Common myeloid progenitor, CD34-positive (primary cell): ENCODE measurements around the gene HIVEP2.
A peak's percentile ranks its signal among the peaks of the same experiment; 100 is the strongest.

Experiments
- CTCF ChIA-PET: fragments of 350-600 bp; sonication (Branson Sonifier 250); formaldehyde crosslinking; loops from one replicate; lab custom pipeline; 2021; ENCODE audit warnings: antibody characterized with exemption; lab: Charles Lee
- POLR2A ChIA-PET: fragments of 350-600 bp; sonication (Branson Sonifier 250); formaldehyde crosslinking; loops from one replicate; lab custom pipeline; 2021; ENCODE audit warnings: antibody characterized with exemption; lab: Charles Lee
- DNase-seq, 3 donors: peaks; one replicate each; pipeline versions ENCODE4 v3.0.0 to v3.0.0-alpha.2; 2013
- H3K27ac ChIP-seq, 2 experiments: 1 replicate in 1 of 2; 2 replicates in 1 of 2; pipeline ENCODE4 v1.7.0; 2013; ENCODE audit warnings: inconsistent platforms in 2 of 2, low read length in 2 of 2, mild to moderate bottlenecking in 2 of 2, low read depth in 1 of 2, moderate library complexity in 1 of 2; ENCODE audit not compliant: severe bottlenecking in 2 of 2, insufficient read depth in 1 of 2, poor library complexity in 1 of 2
- H3K27me3 ChIP-seq, 5 experiments: replicated peaks in 2 of 5; 1 replicate in 3 of 5; 2 replicates in 2 of 5; pipeline versions ENCODE4 v1.6.1 to v1.7.0; 2013; ENCODE audit warnings: low read length in 4 of 5, mild to moderate bottlenecking in 2 of 5, moderate library complexity in 2 of 5, inconsistent platforms in 1 of 5; ENCODE audit not compliant: insufficient read depth in 5 of 5, control insufficient read depth in 4 of 5
- H3K36me3 ChIP-seq, 4 experiments: 1 replicate in 2 of 4; 2 replicates in 2 of 4; pipeline versions ENCODE4 v1.6.1 to v1.7.0; 2013; ENCODE audit warnings: low read length in 3 of 4, control low read depth in 1 of 4, mild to moderate bottlenecking in 1 of 4; ENCODE audit not compliant: control insufficient read depth in 4 of 4, insufficient read depth in 4 of 4
- H3K4me1 ChIP-seq, 4 experiments: 1 replicate in 3 of 4; 2 replicates in 1 of 4; pipeline versions ENCODE4 v1.6.1 to v1.7.1; 2013; ENCODE audit warnings: low read length in 3 of 4, mild to moderate bottlenecking in 3 of 4, control low read depth in 1 of 4, inconsistent platforms in 1 of 4, moderate library complexity in 1 of 4; ENCODE audit not compliant: control insufficient read depth in 4 of 4, insufficient read depth in 4 of 4; ENCODE audit errors: control extremely low read depth in 1 of 4
- H3K4me3 ChIP-seq, 7 experiments: 1 replicate in 4 of 7; 2 replicates in 3 of 7; pipeline versions ENCODE4 v1.5.1 to v1.7.0; 2013; ENCODE audit warnings: mild to moderate bottlenecking in 7 of 7, low read length in 6 of 7, moderate library complexity in 6 of 7, inconsistent platforms in 2 of 7, low read depth in 2 of 7, control low read depth in 1 of 7; ENCODE audit not compliant: insufficient read depth in 4 of 7, control insufficient read depth in 1 of 7; ENCODE audit errors: extremely low read depth in 1 of 7
- H3K9me3 ChIP-seq, 5 experiments: 1 replicate in 4 of 5; 2 replicates in 1 of 5; pipeline versions ENCODE4 v1.6.1 to v1.7.1; 2013; ENCODE audit warnings: low read length in 4 of 5, mild to moderate bottlenecking in 2 of 5, inconsistent platforms in 1 of 5, low read depth in 1 of 5, moderate library complexity in 1 of 5; ENCODE audit not compliant: control insufficient read depth in 4 of 5, insufficient read depth in 2 of 5; ENCODE audit errors: control extremely low read depth in 1 of 5
- WGBS: methylation state at CpG from one replicate; pipeline ENCODE4 v1.1.5; 2013; ENCODE audit not compliant: insufficient coverage; 5-methylcytosine and 5-hydroxymethylcytosine counted together

HIVEP2 gene

DNA sequence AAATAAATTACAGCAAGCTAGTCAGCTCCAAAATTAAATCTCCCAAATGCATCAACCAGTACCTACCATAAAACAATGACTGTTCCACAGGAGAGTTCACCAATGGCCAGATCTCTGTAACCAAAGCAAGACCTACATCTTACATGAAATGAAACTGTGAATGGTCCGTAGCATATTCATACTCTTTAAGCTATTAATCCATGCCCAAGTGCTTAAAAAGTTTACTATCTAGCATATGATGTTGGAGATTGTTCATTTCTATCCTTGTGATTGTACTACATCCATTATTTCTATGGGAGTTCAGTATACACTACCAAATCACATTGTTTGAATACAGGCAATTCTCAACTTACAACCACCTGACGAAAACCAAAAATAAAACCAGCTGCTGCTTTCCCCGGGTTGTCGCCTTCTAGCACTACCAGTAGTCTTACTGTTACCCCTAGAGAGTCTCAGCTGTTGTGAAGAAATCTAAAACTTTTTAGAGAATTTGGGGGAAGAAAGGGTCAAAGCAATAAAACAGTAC, 38.0 kb downstream of the HIVEP2 start:
- Histone ChIP-seq H3K9me3 (no peaks in the 10 kb centered on the region), H3K4me1 (peaks cover 9 to 23% (median 19%) of the 10 kb centered on the region in 4 experiments), H3K4me3 (no peak overlapping the region), H3K36me3 (no peaks in the 10 kb centered on the region), H3K27me3 (no peaks in the 10 kb centered on the region), H3K27ac (no peak overlapping the region)
- ChIA-PET POLR2A (interaction anchor here (1.2 kb wide), 1 partner anchor 20 kb away, joined by 3 read pairs; no protein-coding TSS in a partner anchor), CTCF (interaction anchor here (1.0 to 2.4 kb wide), 8 partner anchors 14 to 214 kb away, joined by 3 to 7 read pairs (median 3); no protein-coding TSS in a partner anchor)
- no CpG with 5 or more reads among the region's 4 CpGs for WGBS
- no peak for DNase-seq

DNA sequence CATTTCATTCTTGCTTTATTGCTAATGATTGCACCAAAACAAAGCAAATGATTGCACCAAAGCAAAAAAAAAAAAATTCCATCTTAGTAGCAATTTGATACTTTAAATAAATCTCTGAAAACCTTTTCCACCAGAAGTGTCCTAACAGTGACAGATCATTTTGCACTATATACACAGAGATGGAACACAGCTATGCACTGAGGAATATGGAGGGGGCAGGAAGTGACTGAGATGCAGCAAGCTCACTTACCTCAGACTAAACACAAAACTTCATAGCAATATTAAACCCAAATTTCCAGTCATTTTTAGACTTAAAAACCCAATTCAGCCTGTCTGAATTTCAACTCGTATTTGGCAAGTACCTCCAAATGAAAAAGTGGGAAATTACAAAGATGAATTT, 41.2 kb downstream of the HIVEP2 start:
- no peak overlapping the region for H3K27ac ChIP-seq
- H3K4me1 ChIP-seq, result peaks cover 9 to 26% (median 21%) of the 10 kb centered on the region in 4 experiments
- H3K36me3 ChIP-seq, result peaks cover 0 to 5% (median 0%) of the 10 kb centered on the region in 4 experiments
- ChIA-PET POLR2A (interaction anchor here (0.7 kb wide), 1 partner anchor 23 kb away, joined by 3 read pairs; no protein-coding TSS in a partner anchor), CTCF (interaction anchor here (0.6 to 1.5 kb wide), 2 partner anchors 45 to 123 kb away, joined by 3 read pairs; no protein-coding TSS in a partner anchor)
- peak in 2 of 3 donors; percentile 15 to 34 for DNase-seq
- H3K27me3 ChIP-seq, result no peaks in the 10 kb centered on the region
- no peak overlapping the region for H3K4me3 ChIP-seq
- no peaks in the 10 kb centered on the region for H3K9me3 ChIP-seq
- 88% methylated on average over 1 of the region's 1 CpG for WGBS

DNA sequence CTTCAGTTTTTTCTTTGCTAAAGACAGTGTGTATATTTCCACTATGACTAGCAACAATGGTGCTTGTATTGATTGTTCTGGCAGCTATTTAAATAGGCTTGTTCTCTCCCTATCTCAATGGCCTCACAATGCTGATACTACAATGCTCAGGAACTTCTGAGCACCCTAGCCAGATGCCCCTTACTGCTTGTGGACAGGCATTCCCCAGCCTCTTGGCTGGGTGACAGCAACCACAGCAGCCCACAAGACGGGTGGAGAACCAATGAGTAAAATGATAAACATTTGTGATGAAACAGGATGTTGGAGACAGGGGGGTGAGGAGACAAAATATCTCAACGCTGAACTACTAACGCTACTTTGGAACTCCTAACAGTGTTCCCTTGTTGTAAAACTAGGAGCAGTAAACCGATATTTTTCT, 42.3 kb downstream of the HIVEP2 start:
- Histone ChIP-seq H3K9me3 (no peaks in the 10 kb centered on the region), H3K27me3 (no peaks in the 10 kb centered on the region), H3K4me3 (peak overlapping the region in 4 of 7 experiments; percentile 37 to 56 (median 42)), H3K4me1 (peaks cover 9 to 26% (median 21%) of the 10 kb centered on the region in 4 experiments), H3K27ac (peak overlapping the region; percentile 51 to 75), H3K36me3 (peaks cover 0 to 7% (median under 1%) of the 10 kb centered on the region in 4 experiments)
- CTCF ChIA-PET, result interaction anchor here (1.0 to 2.2 kb wide), 6 partner anchors 13 to 210 kb away, joined by 3 to 7 read pairs (median 4); no protein-coding TSS in a partner anchor
- peak; percentile 75 to 91 (median 91) for DNase-seq
- POLR2A ChIA-PET, result interaction anchor here (0.8 to 1.4 kb wide), 2 partner anchors 17 to 25 kb away, joined by 3 to 6 read pairs; no protein-coding TSS in a partner anchor
- WGBS, result 0% methylated on average over 1 of the region's 4 CpGs

DNA sequence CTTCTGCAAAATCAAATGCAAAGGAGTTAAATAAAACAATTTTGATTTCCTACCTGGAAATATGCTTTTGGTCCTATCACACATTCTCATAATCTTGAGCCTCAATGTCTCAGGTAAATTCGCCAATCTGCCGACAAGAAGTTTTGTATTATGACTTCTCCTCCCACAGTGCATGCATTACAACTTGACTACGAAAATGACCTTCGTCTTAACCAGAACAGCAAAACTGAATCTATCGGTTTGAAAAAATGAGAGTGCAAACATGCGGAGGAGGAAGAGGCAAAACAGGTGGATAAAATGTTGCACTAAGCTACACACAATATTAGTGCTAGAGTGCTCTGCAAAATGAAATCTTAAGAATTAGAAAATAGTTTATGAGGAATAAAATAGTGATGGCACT, 43.4 kb downstream of the HIVEP2 start:
- H3K27me3 ChIP-seq, result no peaks in the 10 kb centered on the region
- 100% methylated on average over 6 of the region's 6 CpGs for WGBS
- no peak for DNase-seq
- no peak overlapping the region for H3K27ac ChIP-seq
- peaks cover 0 to 7% (median 2%) of the 10 kb centered on the region in 4 experiments for H3K36me3 ChIP-seq
- no peak overlapping the region for H3K4me3 ChIP-seq
- peaks cover 0 to 2% (median 0%) of the 10 kb centered on the region in 5 experiments for H3K9me3 ChIP-seq
- peaks cover 9 to 26% (median 21%) of the 10 kb centered on the region in 4 experiments for H3K4me1 ChIP-seq
- CTCF ChIA-PET, result interaction anchor here (0.7 to 2.2 kb wide), 7 partner anchors 12 to 209 kb away, joined by 3 to 7 read pairs (median 4); no protein-coding TSS in a partner anchor
- POLR2A ChIA-PET, result interaction anchor here (0.8 to 1.4 kb wide), 2 partner anchors 16 to 26 kb away, joined by 3 to 6 read pairs; no protein-coding TSS in a partner anchor

DNA sequence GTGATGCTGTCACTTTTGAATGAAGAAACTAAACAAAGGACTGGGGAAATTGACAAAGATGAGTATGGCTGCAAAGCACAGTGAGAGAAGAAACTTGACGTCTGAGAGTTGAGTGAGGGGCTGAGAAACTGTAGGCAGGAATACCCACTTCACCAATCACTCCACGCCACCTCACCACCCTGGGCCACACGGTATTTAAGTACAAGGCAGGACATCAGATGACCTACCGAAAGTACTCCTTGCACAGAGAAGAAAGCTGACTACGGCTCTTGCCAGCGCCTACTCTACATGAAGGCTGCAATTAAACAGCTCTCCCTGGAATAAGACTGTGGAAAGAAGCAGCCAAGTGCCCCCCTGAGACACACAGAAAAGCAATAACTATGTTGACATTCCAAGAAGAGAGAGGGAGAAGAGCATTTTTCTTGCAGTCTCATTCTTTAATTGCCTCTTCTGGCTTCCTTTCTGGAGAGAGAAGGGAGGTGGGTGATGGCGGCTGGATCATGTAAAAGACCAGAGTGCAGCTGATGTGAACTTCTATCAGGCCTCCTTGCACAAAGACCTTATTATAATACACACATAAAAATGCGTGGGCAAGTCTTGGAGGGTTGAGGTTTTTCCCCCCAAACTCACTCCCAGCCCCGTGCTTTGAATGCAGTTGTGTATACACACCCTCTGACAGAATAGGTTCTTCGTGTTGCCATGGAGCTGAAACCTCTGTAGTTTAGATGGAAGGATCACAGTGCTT, 44.6 kb downstream of the HIVEP2 start:
- H3K4me3 ChIP-seq, result no peak overlapping the region
- H3K4me1 ChIP-seq, result peaks cover 9 to 26% (median 21%) of the 10 kb centered on the region in 4 experiments
- 100% methylated on average over 7 of the region's 10 CpGs for WGBS
- ChIA-PET CTCF (interaction anchor here (0.7 to 2.1 kb wide), 4 partner anchors 11 to 208 kb away, joined by 3 to 7 read pairs (median 4); no protein-coding TSS in a partner anchor), POLR2A (no interaction called here)
- peaks cover 0 to 8% (median 6%) of the 10 kb centered on the region in 4 experiments for H3K36me3 ChIP-seq
- no peak for DNase-seq
- no peak overlapping the region for H3K27ac ChIP-seq
- H3K9me3 ChIP-seq, result peaks cover 0 to 8% (median 0%) of the 10 kb centered on the region in 5 experiments
- no peaks in the 10 kb centered on the region for H3K27me3 ChIP-seq

DNA sequence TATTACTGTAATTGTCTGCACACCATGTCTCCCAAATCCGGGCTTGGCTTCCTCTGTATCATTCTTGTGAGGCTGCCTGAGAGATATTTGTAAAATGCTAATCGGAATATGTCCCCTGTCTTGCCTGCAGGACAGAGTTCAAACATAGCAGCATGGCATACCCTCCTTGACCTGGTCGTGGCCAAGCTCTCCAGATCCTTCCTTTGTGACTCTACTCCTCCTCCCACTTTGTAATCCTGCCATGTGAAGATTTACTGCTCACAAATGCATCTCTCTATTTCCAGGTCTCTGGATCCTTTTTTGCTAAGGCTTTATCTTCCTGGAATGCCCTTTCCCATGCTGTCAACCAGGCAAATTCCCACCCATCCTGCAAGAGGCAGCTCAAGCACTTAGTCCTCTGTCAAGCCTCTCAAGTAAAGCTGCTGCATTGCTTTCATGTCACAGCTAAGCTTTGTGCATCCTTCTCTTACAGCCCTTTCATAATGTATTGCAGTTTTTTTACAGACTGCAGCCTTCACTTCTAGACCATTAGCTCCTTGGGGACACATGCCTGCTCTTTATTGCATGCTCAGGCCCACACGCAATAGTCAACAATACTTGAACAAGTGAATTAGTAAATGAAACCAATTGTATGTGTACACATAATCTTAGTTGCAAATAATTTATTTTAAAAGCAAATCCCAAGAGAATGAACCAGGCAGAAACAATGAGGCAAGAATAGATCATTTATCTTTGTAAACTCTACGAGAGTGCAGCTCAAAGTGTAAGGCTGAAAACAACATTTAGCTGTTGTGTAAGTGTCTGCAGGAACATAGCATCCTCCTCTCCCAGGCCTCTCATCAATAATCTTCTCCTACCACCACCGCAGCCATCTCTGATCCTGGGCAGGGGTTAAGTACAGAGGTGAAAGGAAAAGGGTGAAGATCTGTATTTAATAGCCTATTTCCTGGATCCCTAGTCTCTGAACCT, 45.8 kb downstream of the HIVEP2 start:
- Histone ChIP-seq H3K4me3 (no peak overlapping the region), H3K27me3 (no peaks in the 10 kb centered on the region), H3K36me3 (peaks cover 0 to 8% (median 7%) of the 10 kb centered on the region in 4 experiments), H3K4me1 (peaks cover 9 to 25% (median 21%) of the 10 kb centered on the region in 4 experiments), H3K27ac (no peak overlapping the region), H3K9me3 (peaks cover 0 to 8% (median 0%) of the 10 kb centered on the region in 5 experiments)
- POLR2A ChIA-PET, result no interaction called here
- no peak for DNase-seq
- 97% methylated on average over 3 of the region's 6 CpGs for WGBS
- CTCF ChIA-PET, result interaction anchor here (0.8 to 2.7 kb wide), 3 partner anchors 10 to 21 kb away, joined by 3 to 8 read pairs (median 3); no protein-coding TSS in a partner anchor
